GM19324 (cell line): ENCODE measurements around the gene ARCN1.

Experiments used
- ATAC-seq: cut with Tn5 transposase; IDR thresholded peaks from one replicate; pipeline ENCODE4 v1.9.1; 2021; ENCODE audit warnings: mild to moderate bottlenecking, moderate library complexity; ENCODE audit not compliant: unreplicated experiment, low FRiP score

The ARCN1 gene

DNA sequence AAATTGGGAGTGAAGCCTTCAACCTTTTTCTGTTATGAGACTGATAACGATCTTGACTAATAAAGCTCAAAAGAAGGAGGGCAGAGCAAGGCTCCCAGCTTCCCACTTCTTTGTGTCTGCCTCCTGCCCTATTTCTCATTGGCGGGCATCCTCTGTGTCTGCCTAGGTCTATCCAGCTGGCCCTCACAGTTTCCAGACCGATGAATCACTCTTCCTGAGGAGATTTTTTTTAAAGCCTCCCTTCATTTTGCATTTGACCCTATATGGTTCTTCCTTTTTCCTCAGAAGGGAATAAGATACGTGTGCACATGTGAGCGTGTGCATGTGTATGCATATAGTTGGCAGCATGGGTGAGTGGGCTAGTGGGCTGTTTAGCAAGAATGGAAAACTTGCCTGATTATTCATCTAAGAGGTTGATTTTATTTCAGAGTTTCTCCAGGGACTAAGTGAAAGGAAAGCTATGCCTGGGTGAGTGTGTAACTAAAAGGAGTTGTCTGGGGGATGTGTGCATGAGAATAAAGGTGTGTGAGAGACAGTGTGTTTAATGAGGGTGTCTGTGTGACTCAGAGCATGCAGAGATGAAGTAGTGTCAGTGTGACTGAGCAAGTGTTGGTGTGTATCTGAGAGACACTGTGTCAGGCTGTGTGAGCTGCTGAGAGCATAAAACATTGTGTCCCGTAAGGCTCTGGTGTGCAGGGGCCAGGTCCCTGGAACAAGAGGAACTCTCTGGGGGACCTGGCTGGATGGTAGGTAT is 47.4 kb downstream of the ARCN1 start:
- no peak for ATAC-seq

DNA sequence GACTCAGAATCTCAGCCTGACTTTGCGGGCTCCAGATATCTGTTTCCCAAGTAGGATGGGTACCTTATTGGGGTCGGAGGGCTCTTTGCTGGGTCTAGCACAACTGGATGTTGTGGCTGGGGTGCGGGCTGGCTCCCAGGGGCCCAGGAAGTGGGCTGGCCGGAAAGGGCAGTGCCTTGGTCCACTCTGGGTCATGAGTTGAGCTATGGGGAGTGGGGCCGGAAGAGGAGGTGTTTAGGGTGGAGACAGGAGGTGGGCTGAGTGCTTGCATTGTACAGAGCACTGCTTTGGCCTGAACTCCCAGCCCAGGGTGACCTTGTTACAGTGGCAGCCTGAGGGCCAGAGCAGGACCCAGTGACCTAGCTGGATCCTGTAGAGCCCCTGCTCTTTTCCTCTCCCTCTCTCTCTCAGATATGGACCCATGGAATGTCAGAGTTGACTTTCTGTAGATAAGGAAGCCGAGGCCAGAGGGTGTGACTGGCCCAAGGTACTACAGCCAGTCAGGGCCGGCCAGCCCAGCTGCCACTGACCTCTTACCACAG is 48.4 kb downstream of the ARCN1 start:
- ATAC-seq = no peak

DNA sequence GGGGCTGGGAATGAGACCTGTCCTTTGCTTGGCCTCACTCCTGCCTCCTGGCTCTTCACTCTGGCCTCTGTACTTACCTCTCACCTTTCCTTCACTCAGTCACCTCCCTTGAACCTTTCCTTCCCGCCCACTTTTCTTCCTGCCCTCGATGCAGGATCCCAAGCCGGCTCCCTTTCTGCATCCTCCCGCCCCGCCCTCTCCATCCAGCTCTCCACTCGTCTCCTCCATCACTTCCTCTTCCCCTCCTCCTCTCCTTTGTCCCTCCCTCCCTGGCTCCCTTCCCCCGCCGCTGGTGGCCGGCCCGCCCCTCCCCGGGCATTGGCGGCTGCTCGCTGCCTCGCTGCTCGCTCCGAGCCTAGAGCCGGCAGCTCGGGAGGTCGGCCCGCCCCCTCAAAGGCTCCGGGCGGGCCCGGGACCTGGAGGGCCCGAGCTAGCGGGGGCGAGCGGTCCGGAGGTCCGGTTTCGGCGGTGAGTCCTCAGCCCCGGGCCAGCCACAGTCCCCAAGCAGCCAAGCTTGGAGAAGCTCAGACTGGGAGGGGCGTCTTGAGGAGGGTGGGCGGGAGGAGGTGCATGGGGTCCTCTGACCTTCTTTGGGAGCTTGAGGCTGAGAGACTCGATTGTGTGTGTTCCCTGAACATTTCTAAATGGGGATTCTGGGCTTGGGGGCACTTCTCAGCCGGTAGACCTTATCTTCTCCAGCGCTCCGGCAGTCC is 49.0 kb downstream of the ARCN1 start:
- no peak for ATAC-seq

DNA sequence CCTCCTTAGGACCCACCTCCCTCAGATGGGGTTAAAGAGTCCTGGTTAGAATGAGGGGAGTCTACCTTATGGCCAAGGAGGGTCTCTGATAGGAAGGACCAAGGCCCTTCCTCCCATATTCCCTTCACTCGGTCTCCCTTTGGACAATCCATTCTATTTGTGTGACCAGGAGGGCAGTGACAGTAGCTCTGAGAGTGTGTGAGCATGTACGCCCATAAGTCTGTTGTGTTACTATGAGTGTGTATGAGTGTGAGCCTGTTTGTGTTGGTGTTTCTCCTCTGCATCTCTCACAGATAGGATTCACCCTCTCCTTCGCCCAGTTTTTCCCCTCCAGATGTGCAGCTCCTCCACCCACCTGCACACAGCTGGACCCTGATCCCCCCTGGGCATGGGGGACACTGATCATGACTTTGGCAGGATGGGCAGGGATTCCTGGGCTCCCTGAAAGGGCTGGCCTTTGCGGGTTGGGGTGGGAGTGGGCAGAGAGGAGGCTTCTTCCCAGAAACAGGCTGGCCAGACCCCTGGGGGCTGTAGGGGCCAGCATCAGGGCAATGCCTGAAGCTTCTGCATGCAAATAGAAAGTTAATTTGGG is 49.7 kb downstream of the ARCN1 start:
- ATAC-seq = no peak

DNA sequence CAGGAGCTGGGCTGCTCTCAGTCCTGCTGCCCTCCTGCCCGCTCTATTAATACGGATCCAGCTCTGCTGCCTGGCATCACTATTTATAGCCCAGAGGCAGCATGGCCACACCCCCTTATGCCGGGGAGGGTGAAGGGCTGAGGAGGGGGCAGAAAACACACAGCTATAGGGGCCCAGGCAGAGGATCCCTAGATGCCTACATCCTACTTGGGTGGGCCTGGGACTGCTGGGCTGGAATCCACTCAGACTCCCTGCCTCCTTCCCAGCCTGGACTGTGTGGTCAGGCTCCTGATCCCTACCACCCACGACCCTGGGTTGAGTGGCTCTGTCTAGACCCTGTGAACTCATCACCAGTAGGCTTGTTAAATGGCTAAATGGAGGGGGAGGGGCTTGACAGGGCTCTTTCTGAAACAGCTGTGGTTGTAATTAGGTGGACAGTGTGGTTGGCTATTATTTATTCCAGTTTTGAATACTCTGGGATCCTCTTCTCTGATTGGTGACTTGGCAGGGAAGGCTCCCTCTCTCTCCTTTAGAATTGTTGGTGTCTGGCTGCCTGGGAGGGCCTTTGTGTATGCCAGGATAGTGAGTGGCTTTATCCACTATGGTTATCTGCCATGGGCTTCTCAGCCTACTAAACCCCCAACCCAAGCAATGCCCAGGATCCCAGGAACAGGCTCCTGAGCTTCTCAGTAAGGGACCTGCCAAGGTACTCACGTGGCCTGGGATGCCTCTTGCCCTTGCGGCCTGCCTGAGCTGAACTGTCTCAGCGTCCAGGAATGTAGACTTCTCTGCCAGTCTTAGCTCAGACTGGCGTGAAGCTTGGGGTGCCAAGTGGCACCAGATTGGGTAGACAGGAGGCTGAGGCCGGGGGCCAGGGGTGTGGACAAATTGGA is 50.4 kb downstream of the ARCN1 start:
- no peak for ATAC-seq

DNA sequence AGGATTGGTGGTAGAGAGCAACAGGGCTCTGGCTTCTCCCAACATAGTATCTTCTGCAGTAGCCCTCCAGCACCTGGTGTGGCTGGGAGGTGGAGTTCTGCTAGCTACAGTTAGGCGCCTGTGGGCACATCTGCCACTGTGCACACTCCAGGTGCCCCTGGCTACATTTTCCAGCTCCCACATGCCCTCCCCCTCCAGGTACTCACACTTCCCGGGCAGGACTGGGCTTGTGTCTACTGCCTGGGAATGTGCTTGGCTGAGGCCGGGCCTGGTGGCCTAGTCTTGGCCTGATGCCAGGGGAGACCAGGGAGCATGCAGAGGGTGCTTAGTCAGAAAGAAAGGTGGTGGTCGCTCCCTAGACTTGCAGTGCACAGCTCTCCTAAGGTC is 51.1 kb downstream of the ARCN1 start:
- ATAC-seq = no peak

DNA sequence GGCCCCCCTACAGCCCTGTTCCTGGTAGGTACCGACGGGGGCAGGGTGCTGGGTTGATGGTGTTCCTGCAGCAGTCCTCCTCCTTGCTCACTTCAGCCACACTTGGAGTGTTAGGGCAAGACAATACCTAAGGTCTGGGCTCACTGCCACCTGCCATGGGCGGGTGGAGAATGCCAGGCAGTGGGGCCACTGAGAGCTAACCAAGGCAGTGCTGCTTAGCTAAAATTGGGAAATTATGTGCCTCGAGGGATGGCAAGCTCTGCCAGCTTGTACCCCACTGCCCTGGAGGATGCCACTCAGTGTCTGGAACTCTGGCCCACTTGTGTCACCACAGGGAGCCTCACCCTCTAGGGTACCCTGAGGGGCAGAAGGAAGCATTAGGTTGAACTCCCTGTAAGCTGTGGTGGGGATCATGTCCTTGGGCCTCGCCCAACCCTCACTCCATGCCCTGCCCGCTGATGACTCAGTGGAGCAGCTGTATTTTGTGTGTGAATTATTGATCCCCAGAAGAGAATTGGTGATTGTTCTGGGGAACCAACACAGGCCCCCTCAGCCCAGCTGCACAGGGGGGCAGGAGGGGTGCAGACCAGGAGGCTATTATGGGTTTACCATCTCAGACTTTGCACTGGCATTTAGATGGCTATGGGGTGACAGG is 53.0 kb downstream of the ARCN1 start:
- ATAC-seq = no peak

DNA sequence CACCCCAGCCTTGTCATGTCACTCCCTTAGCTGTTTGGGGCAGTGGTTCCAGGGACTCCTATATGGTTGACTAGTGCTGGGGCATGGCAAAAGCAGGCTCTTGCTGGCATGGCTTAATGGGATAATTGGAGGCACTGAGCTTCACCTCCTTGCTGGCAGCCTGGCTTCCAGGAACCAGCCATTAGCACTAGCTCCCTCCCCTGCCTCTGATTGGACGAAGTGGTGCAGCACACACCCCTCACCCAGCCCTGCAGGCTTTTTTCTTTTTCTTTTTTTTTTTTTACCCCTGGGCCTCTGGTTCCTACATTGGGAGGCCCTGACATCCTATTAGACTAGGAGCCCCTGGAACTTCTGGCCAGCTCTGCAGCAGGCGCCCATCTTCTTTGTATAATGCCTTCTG is 53.8 kb downstream of the ARCN1 start:
- ATAC-seq = no peak

DNA sequence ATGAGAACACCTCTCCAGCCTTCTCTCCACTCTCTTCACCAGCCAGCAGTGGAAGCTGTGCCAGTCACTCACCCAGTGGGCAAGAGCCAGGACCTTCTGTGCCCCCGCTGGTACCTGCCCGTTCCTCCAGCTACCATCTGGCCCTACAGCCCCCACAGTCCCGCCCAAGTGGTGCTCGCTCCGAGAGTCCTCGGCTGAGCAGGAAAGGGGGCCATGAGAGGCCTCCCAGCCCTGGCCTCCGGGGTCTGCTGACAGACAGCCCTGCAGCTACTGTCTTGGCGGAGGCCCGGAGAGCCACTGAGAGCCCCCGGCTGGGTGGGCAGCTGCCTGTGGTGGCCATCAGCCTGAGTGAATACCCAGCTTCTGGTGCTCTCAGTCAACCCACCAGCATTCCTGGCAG is 55.4 kb downstream of the ARCN1 start:
- ATAC-seq = no peak

DNA sequence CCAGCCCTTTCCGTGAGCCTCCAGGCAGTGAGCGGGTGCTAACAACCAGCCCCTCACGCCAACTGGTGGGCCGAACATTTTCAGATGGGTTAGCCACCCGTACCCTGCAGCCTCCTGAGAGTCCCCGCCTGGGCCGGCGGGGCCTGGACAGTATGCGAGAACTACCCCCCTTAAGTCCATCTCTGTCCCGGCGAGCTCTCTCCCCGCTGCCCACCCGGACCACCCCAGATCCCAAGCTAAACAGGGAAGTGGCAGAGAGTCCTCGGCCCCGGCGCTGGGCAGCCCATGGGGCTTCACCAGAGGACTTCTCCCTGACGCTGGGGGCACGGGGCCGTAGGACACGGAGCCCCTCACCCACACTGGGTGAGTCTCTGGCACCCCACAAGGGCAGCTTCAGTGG is 55.8 kb downstream of the ARCN1 start:
- no peak for ATAC-seq

DNA sequence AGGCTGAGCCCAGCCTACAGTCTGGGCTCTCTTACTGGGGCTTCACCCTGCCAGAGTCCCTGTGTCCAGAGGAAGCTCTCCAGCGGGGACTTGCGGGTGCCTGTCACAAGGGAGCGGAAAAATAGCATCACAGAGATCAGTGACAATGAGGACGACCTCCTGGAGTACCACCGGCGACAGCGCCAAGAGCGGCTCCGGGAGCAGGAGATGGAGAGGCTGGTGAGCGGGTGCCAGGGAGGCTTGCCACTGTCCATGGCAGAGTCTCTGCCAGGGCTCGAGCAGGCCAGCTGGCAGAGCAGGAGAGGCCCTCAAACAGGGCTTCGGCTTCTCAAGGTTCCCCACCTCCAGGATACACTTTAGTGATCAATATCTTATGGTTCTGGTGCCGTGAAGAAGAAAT is 56.2 kb downstream of the ARCN1 start:
- ATAC-seq = no peak

DNA sequence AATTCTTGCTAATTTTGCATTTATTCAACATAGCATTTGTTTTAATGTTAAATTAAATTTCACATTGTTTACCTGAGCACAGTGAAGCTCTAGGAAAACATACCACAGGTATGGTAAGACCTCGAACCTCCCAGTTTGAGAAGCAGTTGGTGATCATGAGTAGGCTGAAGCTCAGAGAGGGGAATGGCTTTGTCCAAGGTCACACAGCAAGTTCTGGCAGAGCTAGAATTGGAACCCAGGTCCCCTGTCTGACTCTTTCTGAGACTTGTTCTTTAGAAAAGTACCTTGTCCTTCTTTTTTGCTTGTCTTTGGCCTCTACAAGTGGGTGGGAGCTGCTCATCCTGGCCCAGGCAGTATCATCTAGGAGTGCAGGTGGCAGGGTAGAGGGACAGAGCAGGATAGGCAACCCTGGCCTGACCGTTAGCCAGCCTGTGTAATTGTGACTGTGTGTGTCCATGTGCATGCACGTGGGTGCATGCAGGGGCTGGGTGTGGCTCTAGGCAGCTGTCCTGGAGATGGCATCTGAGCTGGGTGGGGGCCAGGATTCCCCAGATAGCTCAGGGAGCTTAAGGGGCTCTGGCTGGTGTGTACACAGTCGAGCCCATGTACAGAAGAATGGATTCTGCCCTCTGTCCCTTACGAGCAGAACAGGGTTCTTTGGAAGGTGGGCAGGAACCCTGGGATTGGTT is 56.8 kb downstream of the ARCN1 start:
- no peak for ATAC-seq

DNA sequence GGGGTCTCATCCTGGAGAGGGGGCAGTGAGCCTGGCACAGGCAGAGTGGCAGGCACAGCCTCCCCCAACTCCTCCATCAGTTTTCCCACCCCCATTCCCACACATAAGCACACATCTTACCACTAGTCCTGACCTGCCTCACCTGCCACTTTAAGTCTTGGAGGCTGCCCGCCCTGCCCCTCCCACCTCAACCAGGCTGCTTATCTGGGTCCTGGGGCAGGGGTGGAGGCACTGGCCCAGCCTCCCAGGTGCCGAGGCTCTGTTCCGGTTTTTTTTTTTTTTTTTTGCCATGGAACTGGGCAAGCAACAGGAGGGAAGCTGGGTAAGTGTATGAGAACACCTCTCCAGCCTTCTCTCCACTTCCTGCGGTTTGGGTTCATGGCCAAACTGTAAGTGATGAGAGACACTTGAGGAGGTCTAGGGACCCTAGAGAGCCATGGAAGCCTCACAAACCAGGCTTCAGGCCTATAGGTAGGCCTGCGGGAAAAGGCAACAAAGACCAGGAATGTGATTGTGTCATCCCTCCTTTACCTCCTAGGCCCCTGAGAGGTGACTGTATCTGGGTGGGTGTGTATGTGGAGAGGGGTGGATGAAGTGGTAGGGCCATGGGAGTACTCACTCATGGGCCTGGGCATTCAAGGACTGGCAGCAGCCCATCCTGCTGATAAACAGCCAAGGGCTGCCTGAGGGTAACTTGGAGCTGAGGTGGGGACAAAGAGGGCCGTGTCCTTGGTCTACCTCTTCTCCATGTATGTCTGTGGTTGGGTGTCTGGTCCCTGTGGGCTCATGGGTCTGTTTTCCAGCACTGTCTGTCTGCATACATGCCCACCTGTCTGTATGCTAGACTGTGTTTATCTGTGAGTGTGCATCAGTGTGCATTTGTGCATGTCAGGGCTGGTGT is 57.8 kb downstream of the ARCN1 start:
- no peak for ATAC-seq

DNA sequence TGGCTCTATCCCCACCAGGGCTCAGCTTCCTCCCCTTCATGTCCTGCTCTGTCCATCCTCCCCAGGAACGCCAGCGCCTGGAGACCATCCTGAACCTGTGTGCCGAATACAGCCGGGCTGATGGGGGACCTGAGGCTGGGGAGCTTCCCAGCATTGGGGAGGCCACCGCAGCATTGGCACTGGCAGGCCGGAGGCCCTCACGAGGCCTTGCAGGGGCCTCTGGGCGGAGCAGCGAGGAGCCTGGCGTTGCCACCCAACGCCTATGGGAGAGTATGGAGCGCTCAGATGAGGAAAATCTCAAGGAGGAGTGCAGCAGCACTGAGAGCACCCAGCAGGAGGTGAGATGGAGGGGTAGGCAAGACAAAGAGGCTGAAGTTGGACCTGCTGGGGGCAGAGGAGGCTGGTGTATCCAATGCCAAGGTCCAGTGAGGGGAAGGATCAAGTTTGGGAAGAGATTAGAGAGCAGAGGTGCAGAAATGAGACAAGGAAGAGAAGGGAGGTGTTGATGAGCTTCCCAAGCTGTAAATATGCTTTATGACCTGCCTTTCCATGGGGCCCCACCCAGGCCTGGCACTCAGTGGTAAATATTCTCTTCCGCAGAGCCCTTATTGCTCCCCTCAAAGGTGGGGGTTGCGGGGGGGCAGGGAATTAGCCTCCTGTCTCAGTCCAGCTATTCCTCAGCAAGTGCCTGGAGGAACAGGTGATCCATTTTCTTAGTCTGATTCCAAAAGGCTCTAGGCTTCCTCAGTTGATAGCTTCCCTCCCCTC is 59.1 kb downstream of the ARCN1 start:
- ATAC-seq = no peak

DNA sequence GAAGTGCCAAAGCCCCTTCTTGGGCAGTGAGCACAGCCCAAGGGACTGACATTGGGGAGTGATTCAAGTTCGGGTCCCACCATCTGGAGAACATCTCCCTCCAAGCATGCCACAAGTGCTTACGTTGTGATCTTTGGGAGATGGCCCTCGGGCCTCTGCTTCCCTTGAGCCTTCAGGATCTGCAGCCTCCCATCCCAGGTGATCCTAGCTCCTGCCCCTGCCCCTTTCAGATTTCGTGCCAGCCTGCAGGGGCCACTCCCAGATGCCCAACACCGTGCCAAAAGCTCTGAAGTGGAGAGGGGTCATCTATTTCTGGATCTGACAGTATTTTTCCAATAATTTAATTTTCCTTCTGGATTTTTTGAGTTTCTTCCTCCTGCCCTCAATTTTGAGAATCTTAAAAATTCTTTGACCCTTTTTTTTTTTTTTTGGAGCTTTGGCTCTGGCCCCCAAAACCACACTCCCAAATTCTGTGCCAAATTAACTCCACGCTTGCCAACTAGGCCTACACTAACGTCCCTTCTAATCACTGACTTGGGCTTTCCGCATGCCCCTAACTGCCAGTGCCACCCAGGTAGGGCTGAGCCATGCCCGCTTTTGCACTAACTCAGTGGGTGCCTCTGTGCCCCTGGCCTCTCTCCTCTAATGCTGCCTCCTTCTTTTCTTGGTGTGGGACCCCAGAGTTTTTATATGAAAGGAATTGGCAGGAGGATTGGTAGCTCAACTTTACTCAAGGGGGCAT is 60.5 kb downstream of the ARCN1 start:
- ATAC-seq = no peak

DNA sequence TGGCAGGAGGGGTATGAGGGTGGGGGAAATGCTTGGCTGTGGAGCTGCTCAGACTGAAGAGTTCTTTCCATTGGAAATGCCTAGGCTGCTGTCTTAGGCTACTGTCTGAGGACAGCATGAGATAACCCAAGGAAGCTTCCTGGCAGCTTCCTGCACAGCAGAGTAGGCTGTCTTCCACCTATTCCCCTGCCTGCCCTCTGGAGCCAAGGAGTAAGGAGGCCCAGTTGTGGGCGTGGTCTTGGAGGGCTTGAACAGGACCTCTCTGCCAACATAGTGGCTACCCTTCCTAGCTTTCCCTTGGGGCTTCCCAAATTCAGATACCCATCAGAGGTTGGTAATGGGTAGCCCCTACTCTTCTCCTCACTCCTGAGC is 61.1 kb downstream of the ARCN1 start:
- no peak for ATAC-seq

DNA sequence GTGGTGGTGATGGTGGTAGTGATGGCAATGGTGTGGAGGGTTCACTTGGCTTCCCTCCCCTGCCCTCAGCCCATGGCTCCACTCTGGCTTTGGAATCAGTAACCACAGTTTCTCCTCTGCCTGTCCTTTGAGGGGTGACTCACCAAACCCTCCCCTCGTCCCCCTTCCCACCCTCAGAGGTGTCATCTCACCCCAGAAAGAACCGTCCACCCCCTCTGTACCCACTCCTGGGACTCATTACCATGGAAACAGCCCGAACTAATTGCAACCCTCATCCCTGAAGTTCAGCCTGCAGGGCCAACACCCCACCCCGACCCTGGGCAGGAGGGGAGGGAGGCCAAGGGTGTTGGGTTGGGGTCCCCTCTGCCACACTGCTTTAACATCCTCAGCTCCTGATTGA is 61.8 kb downstream of the ARCN1 start:
- no peak for ATAC-seq
